ENCODE data around the gene TCAP.

The TCAP gene

GRCh38 chr17:39636927-39637736, 28.0 kb upstream of the TCAP start, which contains the start of gene STARD3:
TSS of gene STARD3 (plus strand) at chr17:39637144. CDS start at chr17:39653532, 16,388 bp downstream.
- peak within 1 kb of the TSS; percentile 84 for H3K4me3 ChIP-seq (replicated peaks; ENCODE audit: low read depth, low read length)
- TF ChIP-seq CTCF (IDR thresholded peaks at IDR 0.05; ENCODE audit: low read depth, low read length, missing control alignments), result no peak
- peak; percentile 36 for DNase-seq (ENCODE audit: extremely low read depth, low read depth)

- H3K4me3 ChIP-seq (replicated peaks; ENCODE audit: low read depth, low read length), result peak overlapping the region; percentile 84
Observed at GRCh38 chr17:39638317-39638716, 26.8 kb upstream of the TCAP start.

GRCh38 chr17:39639043-39639442, 26.1 kb upstream of the TCAP start:
- H3K4me3 ChIP-seq (replicated peaks; ENCODE audit: low read depth, low read length), result no peak overlapping the region
- TF ChIP-seq CTCF (IDR thresholded peaks at IDR 0.05; ENCODE audit: low read depth, low read length, missing control alignments), result no peak
- no peak for DNase-seq (ENCODE audit: extremely low read depth, low read depth)

More at GRCh38 chr17:39638317-39638716, 26.8 kb upstream of the TCAP start:
- no peak for DNase-seq (ENCODE audit: extremely low read depth, low read depth)
- TF ChIP-seq CTCF (IDR thresholded peaks at IDR 0.05; ENCODE audit: low read depth, low read length, missing control alignments), result no peak

GRCh38 chr17:39639566-39640458, 25.3 kb upstream of the TCAP start:
- H3K4me3 ChIP-seq (replicated peaks; ENCODE audit: low read depth, low read length), result no peak overlapping the region
- no peak for TF ChIP-seq CTCF (IDR thresholded peaks at IDR 0.05; ENCODE audit: low read depth, low read length, missing control alignments)
- no peak for DNase-seq (ENCODE audit: extremely low read depth, low read depth)

GRCh38 chr17:39640591-39641031, 24.5 kb upstream of the TCAP start:
- H3K4me3 ChIP-seq (replicated peaks; ENCODE audit: low read depth, low read length), result no peak overlapping the region
- DNase-seq (ENCODE audit: extremely low read depth, low read depth), result no peak
- no peak for TF ChIP-seq CTCF (IDR thresholded peaks at IDR 0.05; ENCODE audit: low read depth, low read length, missing control alignments)

- no peak for DNase-seq (ENCODE audit: extremely low read depth, low read depth)
- no peak for TF ChIP-seq CTCF (IDR thresholded peaks at IDR 0.05; ENCODE audit: low read depth, low read length, missing control alignments)
- H3K4me3 ChIP-seq (replicated peaks; ENCODE audit: low read depth, low read length), result no peak overlapping the region
Observed at GRCh38 chr17:39641097-39641496, 24.1 kb upstream of the TCAP start.
